Measurements from ENCODE around the gene IL36RN.

IL36RN gene

GRCh38 chr2:113102133-113102532 is 43.1 kb downstream of the IL36RN start:
- no peak for DNase-seq (ENCODE audit: low spot score)

GRCh38 chr2:113103277-113103676 is 44.3 kb downstream of the IL36RN start:
- no peak for DNase-seq (ENCODE audit: low spot score)

- DNase-seq (ENCODE audit: low spot score), result no peak
These were observed 45.1 kb downstream of the IL36RN start for GRCh38 chr2:113104054-113104611.

- DNase-seq (ENCODE audit: low spot score), result no peak
These were observed 46.2 kb downstream of the IL36RN start for GRCh38 chr2:113105047-113105785.

- DNase-seq (ENCODE audit: low spot score), result no peak
These were observed 52.1 kb downstream of the IL36RN start for GRCh38 chr2:113111121-113111520.

- no peak for DNase-seq (ENCODE audit: low spot score)
These were observed 52.9 kb downstream of the IL36RN start for GRCh38 chr2:113111823-113112287.

- DNase-seq (ENCODE audit: low spot score), result no peak
These were observed 53.4 kb downstream of the IL36RN start for GRCh38 chr2:113112441-113112840.

GRCh38 chr2:113112871-113113270 is 53.9 kb downstream of the IL36RN start:
- DNase-seq (ENCODE audit: low spot score), result no peak

GRCh38 chr2:113113807-113114206 is 54.8 kb downstream of the IL36RN start:
- DNase-seq (ENCODE audit: low spot score), result no peak

Measured in LoVo (cell line).